ENCODE data around the gene PCP4. TPM values are rescaled to one million over a fixed set of nuclear protein-coding genes. Genes with fewer than 3 reads are reported as not detected.

PCP4 gene
- polyA plus RNA-seq (ENCODE audit: insufficient read length), result 0.78 TPM

DNA sequence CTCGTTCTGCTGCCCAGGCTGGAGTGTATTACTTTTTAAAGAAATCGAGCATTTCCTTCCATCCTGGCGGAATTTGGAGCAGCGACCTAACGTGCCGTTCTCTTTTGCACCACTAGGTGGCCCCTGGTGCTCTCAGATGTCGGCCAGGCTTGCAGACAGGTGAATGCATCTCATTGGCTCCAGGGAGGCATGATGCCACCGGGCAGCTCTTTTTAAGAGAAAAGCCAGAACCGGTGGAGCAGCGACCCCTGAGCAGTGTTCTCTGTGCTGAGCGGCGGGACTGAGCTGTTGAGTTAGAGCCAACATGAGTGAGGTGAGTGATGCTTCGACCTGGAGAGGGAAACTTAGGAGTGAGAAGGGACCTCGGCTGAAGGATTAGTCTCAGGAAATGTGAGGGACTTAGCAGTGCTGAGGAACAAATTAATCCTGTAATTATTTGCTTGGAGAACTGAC is at the start of gene PCP4:
Gene PCP4, plus strand, starts transcription at position 241 of the 453 bp plus-strand sequence. Its CDS starts 64 bp downstream, at position 305.
- DNase-seq (ENCODE audit: low read depth), result no peak

DNA sequence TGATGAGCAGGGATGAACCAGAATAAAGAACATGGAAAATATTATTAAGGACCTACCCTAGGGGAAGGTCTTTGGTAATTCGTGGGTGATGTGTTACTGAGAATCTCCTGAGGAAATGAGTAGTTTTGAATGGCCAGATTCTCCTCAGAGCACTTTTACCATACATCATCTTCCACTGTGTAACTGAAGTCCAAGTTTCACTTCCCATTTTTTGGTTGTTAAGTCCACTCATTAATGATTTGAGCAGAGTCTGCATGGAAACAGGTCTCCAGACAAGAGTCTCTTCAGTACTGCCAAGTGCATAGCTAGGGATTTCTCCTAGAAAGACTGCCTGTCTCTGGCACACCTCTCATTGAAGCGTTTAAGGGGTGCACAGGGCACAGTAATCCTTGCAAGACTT is 48.7 kb upstream of the PCP4 start:
- no peak for DNase-seq (ENCODE audit: low read depth)

DNA sequence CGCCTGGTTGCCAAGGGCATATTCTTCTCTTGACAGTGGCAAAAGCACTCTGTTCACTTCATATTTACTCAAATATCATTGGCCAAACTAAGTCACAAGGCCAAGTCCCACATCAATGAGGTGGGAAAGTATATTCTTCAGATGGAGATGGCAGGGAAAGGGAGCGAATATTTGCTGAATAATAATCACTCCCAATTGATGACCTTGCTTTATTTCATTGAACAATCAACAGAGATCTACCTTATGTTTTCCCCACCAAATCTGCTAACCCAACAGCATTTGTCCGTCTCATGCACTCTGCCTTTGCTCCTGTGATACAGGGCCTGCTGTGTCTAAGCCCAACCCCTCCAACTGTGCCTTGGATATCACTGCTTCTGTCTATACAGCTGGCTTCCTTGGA is 45.2 kb upstream of the PCP4 start:
- no peak for DNase-seq (ENCODE audit: low read depth)

DNA sequence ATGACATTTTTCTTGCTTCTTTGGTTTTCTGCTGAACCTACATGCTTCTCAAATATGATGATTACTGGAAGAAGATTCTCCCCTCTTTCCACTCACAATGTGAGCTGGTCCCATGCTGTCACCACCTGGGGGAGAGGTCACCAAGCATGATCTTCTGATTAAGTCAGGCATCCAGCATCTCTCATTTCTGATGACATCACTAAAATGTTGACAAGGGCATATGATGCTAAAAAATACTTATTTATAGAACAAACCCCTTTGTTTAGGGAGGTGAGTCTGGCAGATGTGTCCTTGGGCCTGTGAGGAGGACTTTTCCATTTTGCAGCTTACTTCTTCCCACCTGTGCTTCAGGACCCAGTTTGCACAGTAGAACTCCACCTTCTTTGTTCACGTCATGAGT is 42.0 kb upstream of the PCP4 start:
- no peak for DNase-seq (ENCODE audit: low read depth)

DNA sequence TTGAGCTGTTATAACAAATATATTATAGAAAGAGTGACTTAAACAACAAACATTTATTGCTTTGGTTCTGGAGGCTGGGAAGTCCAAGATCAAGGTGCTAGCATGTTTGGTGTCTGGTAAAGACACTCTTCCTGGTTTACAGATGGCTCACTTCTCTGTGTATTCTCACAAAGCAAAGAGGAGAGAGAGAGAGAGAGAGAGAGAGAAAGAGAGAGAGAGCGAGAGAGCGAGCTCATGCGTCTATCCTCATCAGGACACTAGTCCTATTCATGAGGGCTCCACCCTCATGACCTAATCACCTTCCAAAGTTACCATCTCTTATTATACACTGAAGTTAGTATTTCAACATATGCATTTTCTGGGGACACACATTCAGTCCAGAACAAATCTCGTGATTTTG is 32.7 kb upstream of the PCP4 start:
- DNase-seq (ENCODE audit: low read depth), result no peak

DNA sequence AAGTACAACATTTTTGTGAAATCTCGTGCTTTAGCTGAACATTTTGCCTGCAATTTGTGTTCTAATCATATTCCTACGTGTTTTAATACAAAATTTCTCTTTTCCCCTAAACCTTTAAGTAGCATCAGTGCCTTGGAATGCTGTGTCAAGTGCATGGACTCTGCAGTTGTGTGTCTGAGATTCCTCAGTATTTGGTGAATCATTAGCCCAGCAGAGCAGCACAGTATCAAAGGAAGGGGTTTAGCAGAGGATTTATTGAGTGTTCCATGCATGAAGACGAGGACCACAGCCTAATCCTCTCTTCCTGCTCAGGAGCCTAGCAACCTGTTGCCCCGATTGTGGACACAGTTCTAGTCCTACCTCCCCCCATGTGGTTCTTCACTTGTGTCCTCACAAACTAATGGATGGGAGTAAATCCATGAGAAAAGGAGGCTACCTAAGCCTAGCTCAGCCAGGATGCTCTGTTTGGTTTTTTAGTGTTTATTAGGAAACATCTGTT is 29.3 kb upstream of the PCP4 start:
- DNase-seq (ENCODE audit: low read depth), result no peak

DNA sequence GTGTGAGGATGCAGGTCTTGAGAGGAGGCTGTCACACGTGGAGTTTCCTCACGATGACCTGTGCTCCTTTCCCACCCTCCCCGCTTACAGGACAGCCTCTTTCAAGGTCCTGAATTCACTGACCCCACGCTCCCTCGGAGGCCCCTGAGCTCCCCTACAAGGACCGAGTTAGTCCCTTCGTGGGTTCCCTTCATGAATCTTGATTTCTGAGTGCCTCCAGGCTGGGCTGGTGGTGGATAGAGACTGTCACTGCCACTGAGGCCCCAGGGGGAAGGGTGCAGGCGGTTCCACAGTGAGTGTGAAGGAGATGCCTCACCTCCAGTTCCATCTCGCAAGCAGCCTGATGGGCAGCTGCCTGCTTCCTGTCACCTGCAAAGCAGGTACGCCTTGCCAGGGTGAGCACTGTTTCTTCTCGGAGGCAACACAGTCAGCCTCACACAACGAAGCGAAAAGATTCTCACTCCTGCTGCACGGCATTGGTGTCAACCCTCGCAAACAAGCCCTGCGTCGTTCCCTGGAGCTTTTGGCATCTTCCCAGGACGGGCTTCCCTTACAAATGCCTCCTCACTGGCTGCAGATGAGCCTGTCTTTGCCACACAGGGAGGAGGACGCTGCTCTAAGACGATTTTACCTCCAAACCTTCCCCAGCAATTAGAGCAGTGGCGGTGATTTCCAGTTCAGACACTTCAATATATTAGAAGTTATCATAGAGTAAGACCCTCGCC is 26.7 kb upstream of the PCP4 start:
- no peak for DNase-seq (ENCODE audit: low read depth)

DNA sequence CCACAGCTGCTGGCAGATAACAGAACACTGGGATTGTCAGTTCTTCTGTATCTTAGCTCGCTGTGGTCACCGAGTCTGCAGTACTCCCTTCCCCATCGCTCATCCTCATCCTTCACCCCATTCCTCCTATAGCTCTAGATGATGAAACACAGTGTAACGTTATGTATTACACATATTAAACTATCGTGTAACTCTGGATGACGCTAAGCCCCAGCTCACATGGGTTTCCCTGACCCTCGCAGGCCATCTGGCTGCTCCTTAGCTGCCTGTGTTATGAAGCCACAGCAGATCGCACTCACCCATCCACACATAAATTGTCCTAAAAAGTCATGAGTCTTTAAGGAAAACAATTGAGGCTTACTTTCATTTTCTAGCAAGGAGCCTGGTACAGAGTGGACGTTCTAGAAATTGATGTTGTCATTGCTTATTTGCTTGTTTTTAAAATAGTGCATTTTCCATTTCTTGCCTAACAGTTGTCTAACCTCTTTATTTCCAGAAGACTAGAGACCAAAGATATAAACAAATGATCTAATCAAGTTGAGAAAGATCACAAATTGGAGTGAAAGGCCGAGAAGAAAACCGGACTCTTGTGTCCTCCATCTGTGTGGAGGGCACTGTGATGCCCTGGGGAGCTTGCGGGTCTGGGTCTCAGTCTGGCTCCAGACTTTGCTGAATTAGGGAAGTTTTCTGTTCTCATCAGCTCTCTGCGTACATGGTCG is 24.3 kb upstream of the PCP4 start:
- DNase-seq (ENCODE audit: low read depth), result no peak

DNA sequence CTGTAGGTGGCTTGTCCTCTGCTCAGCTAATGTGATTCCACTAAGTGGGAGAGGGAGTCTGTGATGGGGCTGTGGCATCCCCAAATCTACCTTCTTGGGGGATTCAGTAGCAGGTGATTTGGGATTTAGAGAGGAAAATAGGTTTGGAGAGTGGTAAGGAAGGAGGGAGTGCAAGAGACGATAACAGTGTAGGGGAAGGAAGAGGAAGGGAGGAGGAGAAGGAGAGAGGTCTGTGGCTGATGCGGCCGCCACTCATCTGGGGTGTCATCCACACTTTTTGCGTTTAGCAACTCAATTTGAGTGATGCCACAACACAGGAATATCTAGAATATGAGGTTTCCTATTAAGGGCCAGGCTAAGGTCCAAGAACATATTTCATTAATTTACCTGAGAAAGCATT is 23.8 kb upstream of the PCP4 start:
- no peak for DNase-seq (ENCODE audit: low read depth)

DNA sequence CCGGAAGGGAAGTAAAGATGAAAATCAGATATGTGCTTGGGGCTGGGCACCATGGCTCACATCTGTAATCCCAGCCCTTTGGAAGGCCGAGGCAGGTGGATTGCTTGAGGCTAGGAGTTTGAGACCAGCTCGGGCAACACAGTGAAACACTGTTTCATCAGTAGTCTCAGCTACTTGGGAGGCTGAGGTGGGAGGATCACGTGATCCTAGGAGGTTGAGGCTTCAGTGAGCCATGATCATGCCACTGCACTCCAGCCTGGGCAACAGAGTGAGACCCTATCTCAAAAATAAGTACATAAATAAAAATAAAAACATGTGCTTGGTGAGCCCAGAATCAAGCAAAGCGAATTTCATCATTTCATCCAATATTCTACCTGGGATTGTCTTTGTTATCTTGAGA is 23.3 kb upstream of the PCP4 start:
- DNase-seq (ENCODE audit: low read depth), result no peak

DNA sequence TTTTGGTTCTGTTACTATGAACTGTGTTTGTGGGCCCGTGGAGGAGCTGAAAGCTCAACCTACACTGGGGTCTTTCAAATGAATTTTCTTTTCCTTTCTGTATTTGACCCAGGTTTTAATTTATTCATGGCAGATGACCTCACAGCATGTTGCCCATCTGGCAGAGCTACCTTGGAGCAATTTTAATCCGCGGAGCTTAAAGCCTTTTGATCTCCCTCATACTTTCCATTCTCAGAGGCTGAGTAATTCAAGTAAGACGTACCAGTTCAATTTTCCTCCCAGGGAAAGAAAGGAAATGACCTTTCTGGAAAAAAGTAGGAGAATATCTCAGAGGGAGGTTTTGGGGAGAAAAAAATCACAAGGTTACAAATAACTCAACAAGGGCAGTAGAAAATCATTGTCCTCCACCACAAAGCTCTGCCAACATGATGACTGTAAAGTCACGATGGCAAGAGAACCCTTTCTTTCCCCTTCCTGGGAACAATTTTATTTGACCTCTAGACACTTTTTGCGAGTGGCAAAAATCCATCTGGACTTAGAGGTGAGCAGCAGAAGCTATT is 21.6 kb upstream of the PCP4 start:
- no peak for DNase-seq (ENCODE audit: low read depth)

DNA sequence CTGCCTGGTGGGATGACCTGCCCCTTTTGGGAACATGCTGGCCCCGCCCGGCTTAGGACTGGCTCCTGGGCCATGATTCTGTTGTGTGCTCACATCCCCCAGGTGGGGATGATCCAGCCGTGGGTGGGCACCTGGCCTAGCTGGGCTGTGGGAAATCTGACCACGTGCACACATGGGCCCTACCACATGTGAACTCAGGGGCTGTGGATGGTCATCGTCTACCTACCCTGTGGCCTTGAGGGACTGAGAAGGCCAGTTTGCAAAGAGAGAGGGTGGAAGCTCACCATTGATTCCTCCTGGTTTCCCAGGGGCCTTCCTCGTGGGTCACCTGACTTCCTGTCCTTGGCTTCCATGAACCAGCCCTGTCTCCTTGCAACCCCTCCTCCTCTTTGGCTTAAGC is 19.4 kb upstream of the PCP4 start:
- no peak for DNase-seq (ENCODE audit: low read depth)

DNA sequence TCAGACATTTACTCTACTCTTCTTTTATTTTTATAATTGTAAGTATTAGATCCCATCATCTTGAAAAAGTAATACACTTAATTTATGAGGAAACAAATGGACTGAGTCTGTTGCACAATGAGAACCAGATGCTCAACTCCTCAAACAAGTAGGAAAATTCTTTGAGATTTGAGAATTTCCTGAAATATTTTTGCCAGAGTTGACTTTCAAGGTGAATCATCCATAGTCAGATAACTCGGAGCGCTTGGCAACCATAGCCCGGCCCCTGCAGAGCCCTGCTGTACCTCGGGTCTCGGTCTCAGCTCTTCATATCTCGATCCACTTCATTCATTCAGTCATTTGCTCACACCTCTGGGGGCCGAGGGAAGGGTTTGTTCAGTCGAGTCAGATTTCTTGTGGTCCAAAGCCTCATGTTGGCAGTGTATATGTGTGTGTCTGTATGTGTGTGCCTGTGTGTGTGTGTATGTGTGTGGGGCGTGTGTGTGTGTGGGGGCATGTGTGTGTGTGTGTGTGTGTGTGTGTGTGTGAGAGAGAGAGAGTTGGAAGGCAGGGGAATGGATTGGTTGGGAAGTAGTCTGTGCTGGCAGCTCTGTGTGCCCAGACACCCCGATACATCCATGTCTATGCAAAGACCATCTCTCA is 18.1 kb upstream of the PCP4 start:
- peak; percentile 4 for DNase-seq (ENCODE audit: low read depth)

DNA sequence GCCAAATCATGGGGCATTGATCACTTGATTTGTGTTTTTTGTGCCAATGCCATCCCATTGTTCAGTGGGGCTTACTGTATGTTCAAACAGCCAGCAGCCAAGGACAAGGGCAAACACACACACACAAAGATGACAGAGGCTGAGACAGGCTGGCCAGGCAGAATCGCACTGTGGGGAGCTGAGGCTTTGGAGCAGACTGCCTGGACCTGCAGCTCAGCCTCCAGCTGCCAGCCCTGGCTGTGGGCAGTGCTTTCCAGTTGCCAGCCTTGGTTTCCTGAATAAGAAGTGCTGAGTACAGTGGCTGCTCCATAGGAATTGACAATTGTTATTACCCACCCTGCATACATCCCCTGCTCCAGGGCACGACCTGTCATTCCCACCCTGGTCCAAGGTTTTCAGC is 16.9 kb upstream of the PCP4 start:
- DNase-seq (ENCODE audit: low read depth), result no peak

DNA sequence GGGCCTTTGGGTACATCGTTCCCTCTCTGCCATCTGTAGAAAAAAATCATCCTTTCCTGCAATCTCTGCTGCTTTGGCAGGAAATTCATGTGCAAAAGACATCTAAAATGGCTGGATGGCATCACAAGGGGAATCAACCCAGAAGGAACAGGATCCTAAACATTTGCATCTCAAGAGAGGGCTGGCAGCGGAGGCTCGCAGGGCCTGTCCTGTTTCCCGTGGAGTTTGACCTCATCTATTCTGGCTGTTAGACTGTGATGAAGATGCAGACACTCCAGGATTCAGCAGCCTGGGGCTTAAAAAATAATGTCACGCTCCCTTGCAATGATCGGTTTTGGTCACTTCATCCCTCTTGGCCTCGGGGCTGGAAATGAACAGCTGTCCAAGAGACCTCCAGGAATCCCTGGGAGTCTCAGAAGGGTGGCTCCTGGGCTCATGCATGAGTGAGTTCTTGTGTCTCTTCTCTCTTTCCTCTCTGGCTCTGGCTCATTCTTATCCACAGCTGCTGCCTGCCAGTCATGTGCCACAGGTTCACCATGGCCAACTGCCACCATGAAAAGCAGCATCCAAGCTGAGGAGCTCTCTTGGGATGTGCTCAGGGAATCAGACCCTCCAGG is 16.1 kb upstream of the PCP4 start:
- DNase-seq (ENCODE audit: low read depth), result no peak

DNA sequence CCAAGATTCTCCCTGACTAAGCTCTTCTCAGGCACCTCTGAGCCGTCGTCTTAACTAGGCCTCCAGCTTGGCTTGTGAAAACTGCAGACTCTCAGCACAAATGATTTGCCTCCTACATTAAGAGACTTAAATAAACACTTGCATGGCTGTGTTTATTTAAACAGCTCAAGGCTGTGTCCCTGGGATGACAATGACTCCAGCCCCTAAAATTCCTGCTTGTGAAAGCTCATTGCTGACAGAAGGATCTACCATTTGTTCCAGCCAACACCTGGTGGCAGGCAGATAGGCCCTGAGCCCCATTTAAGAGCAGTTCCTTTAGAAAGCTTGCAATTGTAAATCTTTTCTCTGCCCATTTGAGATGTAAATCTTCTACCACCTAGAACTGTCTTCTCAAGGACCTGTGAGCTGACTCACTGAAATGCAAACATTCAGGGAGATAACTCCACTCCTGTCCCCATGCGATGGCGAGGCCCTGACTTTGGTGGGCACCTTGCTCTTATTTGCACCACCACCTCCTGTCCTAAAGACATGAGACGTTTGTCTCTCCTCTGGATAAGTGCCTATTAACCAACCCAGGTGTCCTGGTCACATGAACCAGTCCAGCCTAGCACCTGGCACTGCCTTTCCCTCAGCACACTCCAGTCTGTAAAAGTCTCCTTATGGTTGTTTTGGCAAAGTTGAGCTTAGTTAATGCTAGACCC is 15.1 kb upstream of the PCP4 start:
- DNase-seq (ENCODE audit: low read depth), result no peak

DNA sequence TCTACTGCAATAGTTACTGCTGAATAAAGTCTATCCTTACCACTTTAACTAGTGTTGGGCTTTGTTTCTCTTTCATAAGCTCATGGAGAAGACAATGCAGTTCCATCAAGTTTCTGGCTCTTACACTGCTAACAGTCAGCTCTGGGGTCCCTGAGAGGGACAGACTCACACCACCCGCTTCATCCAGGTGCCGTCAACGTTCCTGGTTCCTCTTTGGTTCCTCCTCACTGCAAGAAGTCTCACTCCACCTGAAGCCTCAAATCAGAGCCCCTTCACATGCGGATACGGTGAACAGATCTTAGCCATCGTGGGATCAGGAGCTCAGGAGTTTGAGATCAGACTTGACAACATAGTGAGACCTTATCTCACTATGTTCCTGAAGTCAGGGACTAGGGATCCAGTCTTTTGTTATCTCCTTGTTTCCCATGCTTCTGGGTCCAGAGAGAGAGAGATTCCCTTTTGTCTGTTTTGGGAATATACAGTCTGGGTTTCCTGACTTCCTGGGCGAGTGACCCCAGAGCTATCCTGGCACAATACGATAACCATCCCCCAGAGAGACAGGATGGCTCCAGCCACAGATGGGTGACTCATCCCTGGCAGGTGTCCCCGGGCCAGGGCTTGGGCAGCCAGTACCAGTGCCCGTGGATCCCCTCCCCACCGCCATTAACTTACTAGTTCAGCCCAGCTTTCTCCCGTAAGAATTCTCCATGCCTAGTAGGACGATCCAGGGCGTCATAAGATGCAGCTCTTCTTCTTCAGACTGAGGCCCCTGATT is 14.3 kb upstream of the PCP4 start:
- no peak for DNase-seq (ENCODE audit: low read depth)

DNA sequence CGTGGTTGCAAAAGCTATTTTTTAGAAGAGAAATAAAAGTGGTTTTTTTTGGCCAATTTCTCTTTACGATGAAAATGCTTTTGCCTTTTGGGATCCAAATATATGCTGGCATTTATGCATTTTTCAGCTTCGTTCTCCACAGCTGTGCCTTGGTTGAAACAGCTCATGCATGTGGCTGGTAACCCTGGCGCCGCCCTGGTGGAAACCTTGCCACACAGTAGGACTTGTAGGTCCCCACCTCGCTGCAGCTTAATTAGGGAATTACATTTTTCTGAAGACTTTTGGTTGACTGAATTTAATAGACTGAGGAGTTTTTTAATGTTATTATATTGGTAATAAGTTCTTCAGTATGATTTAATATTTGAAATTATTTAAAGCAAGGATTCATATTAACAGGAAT is 12.7 kb upstream of the PCP4 start:
- DNase-seq (ENCODE audit: low read depth), result no peak

DNA sequence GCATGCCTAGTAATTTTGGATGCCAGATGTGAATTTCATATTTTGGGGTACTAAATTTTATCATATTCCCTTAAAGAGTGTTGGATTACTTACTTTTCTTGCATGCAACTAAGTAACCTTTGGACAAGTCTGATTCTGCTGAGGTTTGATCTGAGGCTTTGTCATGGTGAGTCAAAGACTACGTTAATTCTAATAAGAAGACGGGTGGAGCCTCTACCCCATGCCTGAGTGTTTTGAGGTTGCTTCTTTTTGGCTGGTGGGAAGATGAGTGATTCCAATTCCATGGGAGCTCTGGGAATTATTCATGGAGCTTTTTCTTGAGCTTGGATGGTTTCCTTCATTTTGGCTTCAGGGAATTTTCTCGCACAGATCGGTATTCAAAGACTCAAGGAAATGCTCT is 11.6 kb upstream of the PCP4 start:
- no peak for DNase-seq (ENCODE audit: low read depth)

DNA sequence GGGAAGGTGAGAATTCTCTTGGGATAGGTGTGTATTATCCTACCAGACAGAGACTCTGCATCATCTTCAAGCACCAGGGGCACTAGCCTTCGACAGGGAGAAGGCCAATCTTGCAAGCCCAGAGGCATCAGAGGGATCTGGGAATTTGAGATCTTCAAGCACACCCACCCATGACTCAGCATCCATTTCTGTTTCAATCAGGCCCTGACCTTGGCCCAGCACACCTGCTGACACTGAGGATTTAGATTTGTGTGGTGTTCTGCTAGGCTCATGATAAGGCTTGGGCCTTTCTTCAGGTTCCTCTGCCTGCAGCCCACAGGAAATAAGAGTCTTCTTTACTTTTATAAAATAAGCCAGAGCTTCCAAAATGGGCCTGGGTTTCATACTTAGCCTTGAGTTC is 6.6 kb upstream of the PCP4 start:
- DNase-seq (ENCODE audit: low read depth), result no peak

DNA sequence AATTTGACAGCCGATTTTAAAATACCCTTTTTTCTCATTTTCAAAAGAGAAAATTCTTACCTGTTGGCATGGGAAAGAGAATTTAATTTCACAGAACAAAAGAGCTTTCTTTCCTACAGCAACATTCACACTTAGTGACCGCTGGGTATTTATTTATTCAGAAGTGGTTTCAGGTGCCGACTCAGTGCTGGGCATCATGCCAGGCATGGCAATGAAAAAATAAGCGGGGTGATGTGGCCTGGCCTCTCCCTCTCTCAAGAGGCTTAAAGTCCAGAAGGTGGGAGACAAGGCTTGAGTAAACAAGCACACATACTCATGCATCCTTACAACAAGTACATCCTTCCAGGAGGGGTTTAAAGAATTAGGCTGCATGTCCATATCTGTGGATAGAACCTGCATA is 4.1 kb upstream of the PCP4 start:
- DNase-seq (ENCODE audit: low read depth), result no peak

Measured in forelimb muscle (tissue), 1 donor.